Gastrocnemius medialis (tissue), 4 donors: ENCODE results near the gene LSM11. TPM values are rescaled to one million over a fixed set of nuclear protein-coding genes. Genes with fewer than 3 reads are reported as not detected.

Experiments
- ATAC-seq, 2 donors: fragments of 150-250 bp; one replicate each; pipeline ENCODE4 v1.9.1; 2016
- DNase-seq, 2 donors: peaks; one replicate each; pipeline ENCODE4 v3.0.0-alpha.2; 2019
- H3K27ac ChIP-seq, 4 donors: fragments of 200-600 bp; sonication (generic); 1 replicate in 1 of 4; 2 replicates in 3 of 4; pipeline ENCODE4 v1.5.1; 2016 to 2018; ENCODE audit warnings: mild to moderate bottlenecking in 2 of 4, moderate library complexity in 1 of 4
- H3K27me3 ChIP-seq, 3 donors: fragments of 200-600 bp; sonication (generic) in 2 of 3; 1 replicate in 1 of 3; 2 replicates in 2 of 3; pipeline versions ENCODE4 v1.5.1 to v1.6.0; 2016 to 2019; ENCODE audit warnings: mild to moderate bottlenecking in 1 of 3, moderate library complexity in 1 of 3
- H3K36me3 ChIP-seq, 2 donors: fragments of 200-600 bp; sonication (generic) in 1 of 2; one replicate each; pipeline ENCODE4 v1.5.1; 2017 to 2018
- H3K4me1 ChIP-seq, 2 donors: fragments of 200-600 bp; sonication (generic) in 1 of 2; one replicate each; pipeline ENCODE4 v1.5.1; 2016 to 2017; ENCODE audit warnings: mild to moderate bottlenecking in 2 of 2
- H3K4me3 ChIP-seq, 4 donors: fragments of 200-600 bp; sonication (generic) in 3 of 4; 1 replicate in 1 of 4; 2 replicates in 3 of 4; pipeline ENCODE4 v1.5.1; 2016 to 2019; ENCODE audit warnings: mild to moderate bottlenecking in 2 of 4
- H3K9me3 ChIP-seq, 3 donors: fragments of 200-600 bp; sonication (generic) in 2 of 3; 1 replicate in 1 of 3; 2 replicates in 2 of 3; pipeline ENCODE4 v1.5.1; 2016 to 2019
- POLR2A ChIP-seq, 2 donors: fragments of 450-650 bp; IDR thresholded peaks; one replicate each; pipeline ENCODE4 v1.6.1; 2017; ENCODE audit warnings: antibody characterized with exemption in 2 of 2, mild to moderate bottlenecking in 2 of 2, moderate library complexity in 2 of 2
- in situ Hi-C, 4 donors: fragments of 200-750 bp; cut with MboI; loops; one replicate each; pipeline versions ENCODE4 v1.15.0 to v1.8.0; 2017; ENCODE audit warnings: low sequenced_read_pairs in 4 of 4
- intact Hi-C: fragments of 100-400 bp; cut with DNase I; formaldehyde crosslinking; loops from one replicate; pipeline ENCODE4 v1.15.1; 2023; ENCODE audit warnings: low total_unique reads
- total RNA-seq, 4 donors: library from RNA; depleted of rRNA; stranded (reverse); fragments of >200 nt; gene quantifications; one replicate each; pipeline versions ENCODE4 v1.1.0 to v1.2.3, GENCODE V29; 2016
- TF ChIP-seq, protein P1 (sequence below), 5 experiments: fragments of 450-650 bp in 3 of 5; fragments of 200-600 bp in 2 of 5; sonication (generic) in 2 of 5; IDR thresholded peaks in 4 of 5; conservative IDR thresholded peaks in 1 of 5; 1 replicate in 4 of 5; 2 replicates in 1 of 5; pipeline ENCODE4 v1.5.1; 2016 to 2019; ENCODE audit warnings: antibody characterized with exemption in 5 of 5, mild to moderate bottlenecking in 3 of 5, moderate library complexity in 3 of 5

The LSM11 gene
- total RNA-seq, 4 donors from 2014 or later, result 0.95 to 1.9 (median 1.2) TPM

DNA sequence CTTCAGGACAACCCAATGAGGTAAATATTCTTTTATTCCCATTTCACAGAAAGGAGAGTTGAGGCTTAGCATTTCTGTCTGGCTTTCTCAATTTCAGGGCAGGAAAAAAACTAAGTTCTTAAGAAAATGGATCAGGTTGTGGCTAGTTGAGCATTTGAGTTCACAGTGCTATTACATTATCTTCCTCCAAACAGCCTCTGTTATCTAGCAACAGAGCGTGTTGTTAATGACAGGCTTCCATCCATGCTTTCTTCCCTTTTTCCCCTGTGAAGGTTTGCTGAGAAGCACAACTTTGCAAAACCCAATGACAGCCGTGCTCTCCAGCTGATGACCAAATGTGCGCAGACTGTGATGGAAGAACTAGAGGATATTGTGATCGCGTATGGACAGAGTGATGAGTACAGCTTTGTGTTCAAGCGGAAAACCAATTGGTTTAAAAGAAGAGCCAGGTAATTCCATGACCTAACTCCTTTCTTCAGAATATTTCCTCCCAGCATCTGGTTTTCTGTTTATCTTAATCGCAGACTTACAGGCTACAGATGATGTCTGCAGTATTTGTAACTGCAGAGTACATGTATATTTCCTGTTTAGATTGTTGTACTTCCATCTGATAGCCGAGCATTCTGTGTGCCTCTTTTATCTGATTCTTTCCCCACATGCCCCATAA is 10.8 kb upstream of the LSM11 start:
- in situ Hi-C loops (loop anchor here in 3 of 4 donors (10.0 to 25.0 kb wide), 2 partner anchors 588 to 595 kb away; partner anchors contain the start of gene MED7 (in 3 of the 3)), intact Hi-C loops (loop anchor here (5.0 kb wide), 1 partner anchor 160 kb away; no protein-coding TSS in a partner anchor)
- Histone ChIP-seq H3K4me1 (peaks cover 0 to 6% of the 10 kb centered on the region in 2 donors), H3K27me3 (no peaks in the 10 kb centered on the region), H3K9me3 (no peaks in the 10 kb centered on the region), H3K4me3 (no peak overlapping the region), H3K36me3 (peaks cover 0 to 36% of the 10 kb centered on the region in 2 donors), H3K27ac (no peak overlapping the region)
- TF ChIP-seq, protein P1, sequence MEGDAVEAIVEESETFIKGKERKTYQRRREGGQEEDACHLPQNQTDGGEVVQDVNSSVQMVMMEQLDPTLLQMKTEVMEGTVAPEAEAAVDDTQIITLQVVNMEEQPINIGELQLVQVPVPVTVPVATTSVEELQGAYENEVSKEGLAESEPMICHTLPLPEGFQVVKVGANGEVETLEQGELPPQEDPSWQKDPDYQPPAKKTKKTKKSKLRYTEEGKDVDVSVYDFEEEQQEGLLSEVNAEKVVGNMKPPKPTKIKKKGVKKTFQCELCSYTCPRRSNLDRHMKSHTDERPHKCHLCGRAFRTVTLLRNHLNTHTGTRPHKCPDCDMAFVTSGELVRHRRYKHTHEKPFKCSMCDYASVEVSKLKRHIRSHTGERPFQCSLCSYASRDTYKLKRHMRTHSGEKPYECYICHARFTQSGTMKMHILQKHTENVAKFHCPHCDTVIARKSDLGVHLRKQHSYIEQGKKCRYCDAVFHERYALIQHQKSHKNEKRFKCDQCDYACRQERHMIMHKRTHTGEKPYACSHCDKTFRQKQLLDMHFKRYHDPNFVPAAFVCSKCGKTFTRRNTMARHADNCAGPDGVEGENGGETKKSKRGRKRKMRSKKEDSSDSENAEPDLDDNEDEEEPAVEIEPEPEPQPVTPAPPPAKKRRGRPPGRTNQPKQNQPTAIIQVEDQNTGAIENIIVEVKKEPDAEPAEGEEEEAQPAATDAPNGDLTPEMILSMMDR (IDR thresholded peaks at IDR 0.05 in 4 of 5, conservative IDR thresholded peaks at IDR 0.05 in 1 of 5), result no peak
- TF ChIP-seq POLR2A (IDR thresholded peaks at IDR 0.05), result no peak
- DNase-seq (no peak), ATAC-seq (no peak)

DNA sequence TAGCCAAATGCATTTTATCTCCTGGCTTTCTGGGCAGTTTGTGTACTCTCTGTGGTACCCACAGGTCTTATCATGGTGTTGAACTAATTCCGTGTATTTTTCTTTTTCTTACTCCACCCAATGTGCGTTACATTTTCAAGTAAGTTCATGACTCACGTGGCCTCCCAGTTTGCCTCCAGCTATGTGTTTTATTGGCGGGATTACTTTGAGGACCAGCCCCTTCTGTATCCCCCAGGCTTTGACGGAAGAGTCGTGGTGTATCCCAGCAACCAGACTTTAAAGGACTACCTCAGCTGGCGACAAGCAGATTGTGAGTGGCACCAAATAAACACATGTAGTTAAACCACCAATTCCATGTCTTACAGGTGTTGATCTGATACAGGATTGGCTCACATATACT is 9.1 kb upstream of the LSM11 start:
- TF ChIP-seq, protein P1 (IDR thresholded peaks at IDR 0.05 in 4 of 5, conservative IDR thresholded peaks at IDR 0.05 in 1 of 5), result no peak
- TF ChIP-seq POLR2A (IDR thresholded peaks at IDR 0.05), result no peak
- peaks cover 0 to 46% of the 10 kb centered on the region in 2 donors for H3K36me3 ChIP-seq
- no peaks in the 10 kb centered on the region for H3K9me3 ChIP-seq
- in situ Hi-C loops (loop anchor here in 3 of 4 donors (10.0 to 25.0 kb wide), 2 partner anchors 590 to 597 kb away; partner anchors contain the start of gene MED7 (in 3 of the 3)), intact Hi-C loops (loop anchor here (5.0 kb wide), 1 partner anchor 162 kb away; no protein-coding TSS in a partner anchor)
- DNase-seq, result no peak
- H3K27me3 ChIP-seq, result no peaks in the 10 kb centered on the region
- H3K4me3 ChIP-seq, result no peak overlapping the region
- no peak for ATAC-seq
- H3K27ac ChIP-seq, result no peak overlapping the region
- peaks cover 0 to 6% of the 10 kb centered on the region in 2 donors for H3K4me1 ChIP-seq

DNA sequence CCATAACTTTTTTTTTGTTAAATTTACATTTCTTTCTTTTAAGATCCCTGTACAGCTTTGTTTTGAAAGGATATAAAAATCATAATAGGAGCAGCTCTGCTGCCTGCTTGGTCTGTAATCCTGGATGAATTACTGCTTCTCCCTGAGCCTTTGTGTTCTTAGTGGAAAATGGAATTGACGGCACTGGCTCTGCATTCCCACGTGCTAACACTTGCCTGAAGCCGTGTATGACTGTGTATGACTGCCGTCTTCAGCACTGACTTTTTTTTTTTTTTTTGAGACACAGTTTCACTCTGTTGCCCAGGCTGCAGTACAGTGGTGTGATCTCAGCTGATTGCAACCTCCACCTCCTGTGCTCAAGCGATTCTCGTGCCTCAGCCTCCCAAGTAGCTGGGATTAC is 7.5 kb upstream of the LSM11 start:
- Histone ChIP-seq H3K4me3 (no peak overlapping the region), H3K4me1 (peaks cover 0 to 3% of the 10 kb centered on the region in 2 donors), H3K36me3 (peaks cover 0 to 48% of the 10 kb centered on the region in 2 donors), H3K9me3 (no peaks in the 10 kb centered on the region), H3K27me3 (no peaks in the 10 kb centered on the region), H3K27ac (no peak overlapping the region)
- intact Hi-C loops (no loop called here), in situ Hi-C loops (loop anchor here in 3 of 4 donors (10.0 to 25.0 kb wide), 2 partner anchors 591 to 599 kb away; partner anchors contain the start of gene MED7 (in 3 of the 3))
- ATAC-seq (no peak), DNase-seq (no peak)
- no peak for TF ChIP-seq POLR2A (IDR thresholded peaks at IDR 0.05)
- TF ChIP-seq, protein P1 (IDR thresholded peaks at IDR 0.05 in 4 of 5, conservative IDR thresholded peaks at IDR 0.05 in 1 of 5), result no peak

DNA sequence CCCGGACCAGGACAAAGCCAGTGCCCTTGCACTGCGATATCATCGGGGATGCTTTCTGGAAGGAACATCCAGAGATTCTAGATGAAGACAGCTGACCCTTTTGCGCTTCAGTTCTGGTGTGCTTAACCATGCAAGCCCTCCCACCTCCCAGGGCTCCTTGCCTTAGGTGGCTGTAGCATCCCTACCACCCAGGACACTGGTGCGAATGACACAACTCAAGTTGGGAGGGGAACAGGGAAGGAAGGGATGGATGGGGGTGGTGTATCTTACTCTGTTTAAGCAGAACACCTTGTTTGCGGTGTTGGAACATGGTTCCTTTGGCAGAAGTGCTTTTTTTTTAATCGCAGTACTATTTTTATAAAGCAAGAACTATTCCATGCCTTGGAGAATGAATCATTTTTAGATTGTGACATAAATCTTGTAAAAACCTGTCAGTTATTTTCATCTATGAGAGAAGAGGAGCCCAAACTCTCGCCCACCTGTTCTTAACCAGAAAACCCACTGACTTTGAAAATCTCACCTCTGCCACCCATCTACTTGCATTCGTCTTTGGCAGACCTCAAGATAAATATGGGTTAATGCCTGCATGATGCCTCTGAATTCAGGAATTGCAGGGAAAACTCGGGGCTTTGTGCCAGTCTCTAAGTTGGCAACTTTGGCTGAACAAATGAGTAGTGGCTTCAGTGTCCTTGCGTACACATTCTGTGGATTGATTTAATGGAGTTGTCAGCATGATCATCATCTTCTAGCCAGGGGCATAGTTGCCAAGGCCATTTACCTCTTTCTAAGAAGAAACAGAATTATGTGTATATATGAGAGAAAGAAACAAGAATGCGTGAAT is 3.9 kb upstream of the LSM11 start:
- DNase-seq (no peak), ATAC-seq (no peak)
- H3K9me3 ChIP-seq, result no peaks in the 10 kb centered on the region
- H3K27ac ChIP-seq, result no peak overlapping the region
- H3K4me3 ChIP-seq, result no peak overlapping the region
- intact Hi-C loops (loop anchor here (5.0 to 10.0 kb wide), 3 partner anchors 305 to 595 kb away; partner anchors contain the start of gene MED7), in situ Hi-C loops (loop anchor here in 3 of 4 donors (10.0 to 25.0 kb wide), 2 partner anchors 595 to 602 kb away; partner anchors contain the start of gene MED7 (in 3 of the 3))
- TF ChIP-seq, protein P1 (IDR thresholded peaks at IDR 0.05 in 4 of 5, conservative IDR thresholded peaks at IDR 0.05 in 1 of 5), result no peak
- no peak for TF ChIP-seq POLR2A (IDR thresholded peaks at IDR 0.05)
- no peaks in the 10 kb centered on the region for H3K27me3 ChIP-seq
- peaks cover 0 to 33% of the 10 kb centered on the region in 2 donors for H3K36me3 ChIP-seq
- H3K4me1 ChIP-seq, result peaks cover 3 to 5% of the 10 kb centered on the region in 2 donors
